K562 (cell line): ENCODE data around the gene HBEGF.

ENCODE experiments used
- CHD4 ChIP-seq: fragments of 200-600 bp; sonication (generic); IDR thresholded peaks from 3 replicates; pipeline ENCODE4 v1.6.1; 2012; ENCODE audit warnings: low read depth, mild to moderate bottlenecking, mixed read lengths, low read length, inconsistent platforms; ENCODE audit not compliant: insufficient read depth, insufficient replicate concordance, poor library complexity, severe bottlenecking
- CTCF ChIP-seq, 3 experiments: IDR thresholded peaks in 2 of 3; conservative IDR thresholded peaks in 1 of 3; 2 replicates each; pipeline ENCODE4 v1.5.1; 2011 to 2012; ENCODE audit warnings: low read length in 3 of 3, mild to moderate bottlenecking in 3 of 3, control low read depth in 2 of 3, improper control_type of control experiment in 1 of 3, inconsistent platforms in 1 of 3, low read depth in 1 of 3, mixed read lengths in 1 of 3, moderate library complexity in 1 of 3; ENCODE audit not compliant: insufficient read depth in 2 of 3
- ETS1 ChIP-seq: conservative IDR thresholded peaks from 2 replicates; pipeline ENCODE4 v1.6.1; 2011; ENCODE audit warnings: low read depth, mild to moderate bottlenecking, low read length; ENCODE audit not compliant: control insufficient read depth
- RFX5 ChIP-seq: IDR thresholded peaks from 2 replicates; pipeline ENCODE4 v1.6.1; 2011; ENCODE audit warnings: low read depth, mild to moderate bottlenecking, improper control_type of control experiment, low read length
- VEZF1 ChIP-seq: fragments of 200-800 bp; sonication (Bioruptor generic); IDR thresholded peaks from 2 replicates; pipeline ENCODE4 v1.6.1; 2017; ENCODE audit warnings: missing genetic modification characterization, missing compliant biosample characterization
- ZBTB40 ChIP-seq, 2 experiments: fragments of 450-650 bp in 1 of 2; sonication (generic) in 1 of 2; formaldehyde crosslinking in 1 of 2; IDR thresholded peaks; 2 replicates each; pipeline versions ENCODE4 v1.7.1 to v1.9.0; 2016 to 2022; ENCODE audit warnings: inconsistent platforms in 1 of 2, mild to moderate bottlenecking in 1 of 2, missing genetic modification reagents in 1 of 2
- ZNF184 ChIP-seq: sonication (generic); formaldehyde crosslinking; IDR thresholded peaks from 2 replicates; pipeline ENCODE4 v1.5.0; 2020; ENCODE audit warnings: missing genetic modification reagents
- ZNF431 ChIP-seq: sonication (generic); formaldehyde crosslinking; IDR thresholded peaks from 2 replicates; pipeline ENCODE4 v1.8.0; 2022; ENCODE audit warnings: mild to moderate bottlenecking, missing genetic modification reagents

- TF ChIP-seq ZBTB40 (IDR thresholded peaks at IDR 0.05): no peak
- no peak for TF ChIP-seq ZBTB40 (CRISPR knock-in tag; IDR thresholded peaks at IDR 0.05)
- no peak for TF ChIP-seq ETS1
- TF ChIP-seq VEZF1 (CRISPR knock-in tag): no peak
- no peak for TF ChIP-seq RFX5
- no peak for TF ChIP-seq CTCF (IDR thresholded peaks at IDR 0.05 in 2 of 3, conservative IDR thresholded peaks at IDR 0.05 in 1 of 3; ENCODE audit: insufficient read depth in 2 of 3, low read depth in 1 of 3, low read length in 3 of 3)
- no peak for TF ChIP-seq ZNF184 (CRISPR knock-in tag)
- no peak for TF ChIP-seq ZNF431 (CRISPR knock-in tag)
- no peak for TF ChIP-seq CHD4
Measured at GRCh38 chr5:140342287-140342686, 4.1 kb downstream of the HBEGF start.
